ENCODE data around the gene MTREX.

MTREX gene

GRCh38 chr5:55324815-55325418 is 17.1 kb downstream of the MTREX start:
- H3K9me3 ChIP-seq (ENCODE audit: insufficient read depth, low read length): no peaks in the 10 kb centered on the region
- H4K20me1 ChIP-seq (ENCODE audit: insufficient read depth, low read length): peaks cover under 1% of the 10 kb centered on the region; the same call in 1 of the 2 replicates
- no peak overlapping the region for H3K4me3 ChIP-seq (ENCODE audit: low read length)
- H3K4me1 ChIP-seq (ENCODE audit: low read length): no peaks in the 10 kb centered on the region
- no peak for TF ChIP-seq EZH2phosphoT487 (IDR thresholded peaks at IDR 0.05; ENCODE audit: low read depth)
- peak; percentile 55 for TF ChIP-seq CTCF (IDR thresholded peaks at IDR 0.05; ENCODE audit: low read depth, low read length)
- H3K79me2 ChIP-seq (ENCODE audit: low read length): peaks cover 49% of the 10 kb centered on the region
- H3K4me2 ChIP-seq (ENCODE audit: low read length): no peak overlapping the region
- H2AFZ ChIP-seq (ENCODE audit: low read depth, low read length): no peak overlapping the region
- H3K9ac ChIP-seq (ENCODE audit: low read length): no peak overlapping the region
- no peaks in the 10 kb centered on the region for H3K27me3 ChIP-seq (ENCODE audit: low read depth, low read length)
- H3K27ac ChIP-seq (ENCODE audit: low read length): no peak overlapping the region
- H3K36me3 ChIP-seq (replicated peaks; ENCODE audit: low read depth, low read length): peaks cover 15% of the 10 kb centered on the region

- Histone ChIP-seq H2AFZ (ENCODE audit: low read depth, low read length) (no peak overlapping the region), H3K36me3 (replicated peaks; ENCODE audit: low read depth, low read length) (peaks cover 15% of the 10 kb centered on the region), H3K4me3 (ENCODE audit: low read length) (no peak overlapping the region), H3K27me3 (ENCODE audit: low read depth, low read length) (no peaks in the 10 kb centered on the region), H3K27ac (ENCODE audit: low read length) (no peak overlapping the region), H3K9me3 (ENCODE audit: insufficient read depth, low read length) (no peaks in the 10 kb centered on the region), H3K79me2 (ENCODE audit: low read length) (peaks cover 48% of the 10 kb centered on the region), H3K4me2 (ENCODE audit: low read length) (no peak overlapping the region), H3K9ac (ENCODE audit: low read length) (no peak overlapping the region), H3K4me1 (ENCODE audit: low read length) (no peaks in the 10 kb centered on the region), H4K20me1 (ENCODE audit: insufficient read depth, low read length) (no peaks in the 10 kb centered on the region; the same call in 1 of the 2 replicates)
- TF ChIP-seq CTCF (IDR thresholded peaks at IDR 0.05; ENCODE audit: low read depth, low read length): no peak
- no peak for TF ChIP-seq EZH2phosphoT487 (IDR thresholded peaks at IDR 0.05; ENCODE audit: low read depth)
Observed at GRCh38 chr5:55325621-55326020, 17.8 kb downstream of the MTREX start.

GRCh38 chr5:55327281-55327680 is 19.5 kb downstream of the MTREX start:
- no peaks in the 10 kb centered on the region for H4K20me1 ChIP-seq (ENCODE audit: insufficient read depth, low read length)
- H3K4me2 ChIP-seq (ENCODE audit: low read length): no peak overlapping the region
- H3K4me1 ChIP-seq (ENCODE audit: low read length): no peaks in the 10 kb centered on the region
- no peak for TF ChIP-seq CTCF (IDR thresholded peaks at IDR 0.05; ENCODE audit: low read depth, low read length)
- no peak for TF ChIP-seq EZH2phosphoT487 (IDR thresholded peaks at IDR 0.05; ENCODE audit: low read depth)
- H2AFZ ChIP-seq (ENCODE audit: low read depth, low read length): no peak overlapping the region
- peaks cover 39% of the 10 kb centered on the region for H3K79me2 ChIP-seq (ENCODE audit: low read length)
- no peaks in the 10 kb centered on the region for H3K9me3 ChIP-seq (ENCODE audit: insufficient read depth, low read length)
- no peak overlapping the region for H3K4me3 ChIP-seq (ENCODE audit: low read length)
- H3K27me3 ChIP-seq (ENCODE audit: low read depth, low read length): no peaks in the 10 kb centered on the region
- no peak overlapping the region for H3K9ac ChIP-seq (ENCODE audit: low read length)
- H3K36me3 ChIP-seq (replicated peaks; ENCODE audit: low read depth, low read length): peaks cover 23% of the 10 kb centered on the region
- H3K27ac ChIP-seq (ENCODE audit: low read length): no peak overlapping the region

GRCh38 chr5:55331321-55331720 is 23.5 kb downstream of the MTREX start:
- Histone ChIP-seq H3K79me2 (ENCODE audit: low read length) (peaks cover 48% of the 10 kb centered on the region), H4K20me1 (ENCODE audit: insufficient read depth, low read length) (peaks cover 11% of the 10 kb centered on the region; the same call in 1 of the 2 replicates), H3K9ac (ENCODE audit: low read length) (no peak overlapping the region), H3K9me3 (ENCODE audit: insufficient read depth, low read length) (no peaks in the 10 kb centered on the region), H3K36me3 (replicated peaks; ENCODE audit: low read depth, low read length) (peaks cover 34% of the 10 kb centered on the region), H3K4me3 (ENCODE audit: low read length) (no peak overlapping the region), H3K4me2 (ENCODE audit: low read length) (no peak overlapping the region), H2AFZ (ENCODE audit: low read depth, low read length) (no peak overlapping the region), H3K27me3 (ENCODE audit: low read depth, low read length) (no peaks in the 10 kb centered on the region), H3K4me1 (ENCODE audit: low read length) (peaks cover 12% of the 10 kb centered on the region), H3K27ac (ENCODE audit: low read length) (no peak overlapping the region)
- no peak for TF ChIP-seq CTCF (IDR thresholded peaks at IDR 0.05; ENCODE audit: low read depth, low read length)
- no peak for TF ChIP-seq EZH2phosphoT487 (IDR thresholded peaks at IDR 0.05; ENCODE audit: low read depth)

Measured in OCI-LY3 (cell line).